HFF-Myc (cell line): ENCODE results near the gene MAPK12.

Experiments
- DNase-seq: peaks from one replicate; pipeline ENCODE4 v3.0.0-alpha.2; 2011; ENCODE audit warnings: low read depth; ENCODE audit errors: extremely low read depth
- H3K4me3 ChIP-seq: replicated peaks from 2 replicates; pipeline ENCODE4 v1.5.1; 2011; ENCODE audit warnings: low read depth, mild to moderate bottlenecking, control low read depth, low read length
- CTCF ChIP-seq: IDR thresholded peaks from 2 replicates; pipeline ENCODE4 v1.5.1; 2012; ENCODE audit warnings: mild to moderate bottlenecking, low read depth, low read length, control low read depth; ENCODE audit errors: missing control alignments

Gene MAPK12

GRCh38 chr22:50307890-50308596 lies 46.6 kb upstream of the MAPK12 start:
- no peak for DNase-seq
- TF ChIP-seq CTCF, result no peak
- H3K4me3 ChIP-seq, result no peak overlapping the region

GRCh38 chr22:50306753-50307749 lies 45.6 kb upstream of the MAPK12 start, which contains the start of gene PLXNB2:
Gene PLXNB2, minus strand, starts transcription at chr22:50307646. Its CDS starts 17,062 bp downstream, at chr22:50290584.
- DNase-seq, result no peak
- peak within 1 kb of the TSS; percentile 88 for H3K4me3 ChIP-seq
- TF ChIP-seq CTCF, result no peak

GRCh38 chr22:50305923-50306566 lies 44.6 kb upstream of the MAPK12 start:
- peak; percentile 82 for DNase-seq
- no peak for TF ChIP-seq CTCF

GRCh38 chr22:50305393-50305922 lies 44.0 kb upstream of the MAPK12 start:
- no peak for DNase-seq

More at GRCh38 chr22:50305923-50306566, 44.6 kb upstream of the MAPK12 start:
- peak overlapping the region; percentile 88 for H3K4me3 ChIP-seq

GRCh38 chr22:50304528-50305392 lies 43.3 kb upstream of the MAPK12 start:
- TF ChIP-seq CTCF, result no peak
- H3K4me3 ChIP-seq, result peak overlapping the region; percentile 88
- no peak for DNase-seq

More at GRCh38 chr22:50305393-50305922, 44.0 kb upstream of the MAPK12 start:
- no peak for TF ChIP-seq CTCF
- peak overlapping the region; percentile 88 for H3K4me3 ChIP-seq
